GM18499 (cell line): Measurements from ENCODE around the gene KLK12.

ENCODE experiments used
- ATAC-seq: cut with Tn5 transposase; IDR thresholded peaks from one replicate; pipeline ENCODE4 v1.9.1; 2021; ENCODE audit warnings: moderate number of reproducible peaks; ENCODE audit not compliant: insufficient read depth, unreplicated experiment

KLK12 gene

GRCh38 chr19:51018745-51019543 is 15.9 kb downstream of the KLK12 start:
- ATAC-seq: no peak

GRCh38 chr19:51016798-51017683 is 17.8 kb downstream of the KLK12 start:
- ATAC-seq: no peak

DNA sequence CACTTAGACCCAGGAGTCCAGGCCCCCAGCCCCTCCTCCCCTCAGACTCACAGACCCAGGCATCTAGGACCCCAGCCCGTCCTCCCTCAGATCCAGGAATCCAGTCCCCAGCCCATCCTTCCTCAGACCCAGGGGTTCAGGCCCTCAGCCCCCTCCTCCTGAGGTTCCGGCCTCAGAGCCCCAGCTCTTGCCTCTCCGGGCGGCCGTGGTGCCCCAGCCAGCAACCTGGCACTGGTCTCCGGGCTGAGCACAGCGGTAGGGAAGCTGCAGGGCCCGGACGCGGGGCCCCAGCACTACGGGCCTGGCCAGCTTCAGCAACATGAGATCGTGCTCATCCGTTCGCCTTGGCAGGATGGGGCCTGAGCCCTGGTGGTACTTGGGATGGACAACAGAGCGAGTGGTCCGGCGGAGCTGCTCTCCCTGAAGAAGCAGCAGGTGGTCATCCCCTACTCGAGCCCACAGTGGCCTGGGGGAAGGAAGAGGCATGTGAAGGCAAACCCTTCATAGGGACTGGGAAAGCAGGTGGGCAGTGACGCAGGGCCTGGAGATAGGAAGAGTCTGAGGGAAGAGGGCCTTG is 19.0 kb downstream of the KLK12 start:
- ATAC-seq: no peak

DNA sequence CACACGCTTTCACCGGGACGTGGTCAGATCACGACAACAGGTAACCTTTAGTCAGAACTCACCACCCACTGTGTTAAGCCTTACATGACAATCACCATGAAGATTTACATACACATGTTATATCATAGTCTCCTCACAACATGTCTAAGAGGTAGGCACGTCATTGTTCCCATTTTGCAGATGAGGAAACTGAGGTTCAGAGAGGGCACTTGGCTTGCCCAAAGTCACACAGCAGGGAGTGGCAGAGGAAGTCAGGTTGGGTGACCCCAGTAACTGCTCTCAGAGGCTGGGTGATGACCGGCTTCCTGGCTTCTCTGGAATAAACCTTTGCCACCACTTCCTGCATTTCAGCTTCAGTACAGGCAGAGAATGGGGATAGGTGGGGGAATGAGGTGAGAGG is 20.6 kb downstream of the KLK12 start:
- no peak for ATAC-seq

GRCh38 chr19:51012661-51013190 is 22.1 kb downstream of the KLK12 start:
- no peak for ATAC-seq

- no peak for ATAC-seq
These were observed 24.6 kb downstream of the KLK12 start for GRCh38 chr19:51010066-51010795.

GRCh38 chr19:51009061-51009891 is 25.5 kb downstream of the KLK12 start:
- ATAC-seq: no peak

GRCh38 chr19:51007488-51007887 is 27.3 kb downstream of the KLK12 start:
- no peak for ATAC-seq

DNA sequence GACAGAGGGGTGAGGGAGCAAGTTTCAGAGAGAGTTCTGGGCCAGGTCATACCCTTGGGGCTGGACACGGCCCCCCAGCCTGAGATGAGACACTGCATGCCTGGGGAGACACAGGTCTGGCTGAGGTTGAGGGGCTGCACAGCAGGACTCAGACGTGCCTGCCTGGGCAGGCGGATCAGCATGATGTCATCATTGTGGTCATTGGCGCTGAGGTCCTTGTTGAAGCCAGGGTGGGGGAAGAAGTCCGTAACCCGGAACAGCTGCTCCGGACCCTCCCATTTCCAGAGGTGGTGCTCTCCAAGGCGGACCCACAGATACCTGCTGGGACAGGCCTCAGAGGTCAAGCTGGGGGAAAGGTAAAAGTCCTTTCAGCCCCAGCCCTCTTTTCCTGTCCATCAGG is 28.4 kb downstream of the KLK12 start:
- ATAC-seq: no peak

DNA sequence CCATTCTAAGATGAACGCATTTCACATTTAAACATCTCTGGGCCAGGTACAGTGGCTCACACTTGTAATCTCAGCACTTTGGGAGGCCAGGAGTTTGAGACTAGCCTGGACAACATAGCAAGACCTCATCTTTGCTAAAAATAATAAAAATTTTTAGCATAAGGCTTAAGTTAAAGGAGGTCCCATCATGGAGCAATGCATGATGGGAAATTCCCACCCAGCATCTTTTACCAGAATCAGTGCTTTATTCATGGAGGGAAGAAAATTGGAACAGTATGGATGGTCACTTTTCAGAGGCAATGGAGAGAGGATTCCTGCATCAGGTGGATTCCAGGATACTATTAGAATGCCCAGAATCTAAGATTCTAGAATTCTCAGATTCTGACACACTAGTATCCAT is 29.6 kb downstream of the KLK12 start:
- ATAC-seq: no peak

DNA sequence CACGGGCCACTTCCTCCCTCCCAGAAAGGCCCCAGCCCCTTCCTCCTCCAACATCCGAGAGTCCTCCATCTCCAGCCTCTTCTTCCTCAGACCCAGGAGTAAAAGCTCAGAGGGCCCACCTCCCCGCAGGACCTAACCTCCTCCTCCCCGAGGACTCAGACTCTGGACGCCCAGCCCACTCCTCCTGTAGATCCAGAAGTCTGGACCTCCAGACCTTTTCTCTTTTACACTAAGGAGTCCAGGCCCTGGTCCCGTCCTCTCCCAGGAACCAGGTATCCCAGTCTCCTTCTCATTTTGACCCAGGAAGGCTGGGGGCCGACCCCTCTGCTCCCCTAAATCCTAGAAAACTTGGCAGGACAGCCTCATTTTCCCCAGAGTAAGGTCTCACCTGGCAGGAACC is 31.5 kb downstream of the KLK12 start:
- no peak for ATAC-seq

- no peak for ATAC-seq
These were observed 32.1 kb downstream of the KLK12 start for GRCh38 chr19:51002542-51003311.

DNA sequence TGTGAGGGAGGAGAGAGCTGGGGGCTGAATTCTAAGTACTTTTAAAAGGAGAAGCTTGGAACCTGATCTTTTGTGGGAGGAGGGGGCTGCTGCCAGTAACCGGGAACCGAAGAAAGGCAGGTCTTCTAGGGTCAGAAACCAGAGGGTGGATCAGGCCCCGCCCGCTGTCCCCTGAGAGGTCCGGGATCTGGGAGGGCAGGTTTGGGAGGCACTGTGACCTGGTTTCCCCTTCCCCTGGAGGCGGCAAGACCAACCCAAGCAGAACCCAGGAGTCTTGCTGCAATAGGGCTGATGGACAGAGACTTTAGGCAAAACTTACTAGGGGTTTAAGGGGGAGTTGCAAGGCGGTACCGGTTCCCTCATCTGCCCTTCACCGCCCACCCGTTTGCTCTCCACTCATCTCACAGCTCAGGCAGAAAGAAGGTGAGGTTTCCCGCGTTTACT is 32.7 kb downstream of the KLK12 start:
- ATAC-seq: no peak

GRCh38 chr19:51001515-51001914 is 33.3 kb downstream of the KLK12 start, which contains the start of gene KLK8:
Gene KLK8, minus strand, starts transcription at chr19:51001604. Its CDS starts 437 bp downstream, at chr19:51001167.
- ATAC-seq: no peak

DNA sequence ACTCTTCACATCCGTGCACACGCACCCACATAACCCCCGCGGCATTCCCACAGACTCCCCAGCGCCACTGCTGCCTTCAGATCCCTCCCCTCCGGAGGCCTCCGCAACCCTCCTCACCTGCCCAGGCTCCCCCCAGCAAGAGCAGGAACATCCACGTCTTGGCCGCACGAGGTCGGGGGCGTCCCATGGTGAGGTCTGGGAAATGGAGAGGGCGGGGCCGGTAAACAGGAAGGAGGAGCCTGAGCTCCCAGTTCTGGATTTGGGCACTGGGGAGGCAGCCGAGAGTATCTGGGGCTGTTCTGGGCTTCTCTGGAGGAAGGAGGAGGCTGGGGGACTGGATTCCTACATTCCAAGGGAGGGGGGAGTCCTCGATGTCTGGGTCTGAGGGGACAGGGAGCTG is 33.8 kb downstream of the KLK12 start:
- no peak for ATAC-seq

GRCh38 chr19:51000426-51000825 is 34.4 kb downstream of the KLK12 start:
- ATAC-seq: no peak

GRCh38 chr19:50998686-50999085 is 36.1 kb downstream of the KLK12 start:
- no peak for ATAC-seq

DNA sequence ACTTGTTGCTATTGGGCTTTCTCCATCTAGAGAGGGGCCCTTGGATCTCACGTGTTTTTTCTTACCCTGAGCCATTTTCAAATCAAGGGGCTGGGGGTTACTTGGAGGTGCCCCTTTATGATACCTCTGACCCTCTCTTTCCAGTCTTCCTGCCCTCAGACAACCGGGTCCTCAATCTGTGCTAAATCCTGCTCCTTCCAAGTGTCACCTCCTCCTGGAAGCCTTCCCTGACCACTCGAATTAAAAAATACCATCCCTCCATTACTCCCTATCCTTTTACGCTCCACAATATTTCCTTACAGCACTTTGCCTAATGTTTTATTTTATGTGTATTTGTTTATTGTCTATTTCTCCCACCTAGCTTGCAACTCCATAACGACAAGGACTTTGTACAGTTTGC is 36.7 kb downstream of the KLK12 start:
- no peak for ATAC-seq
